Measurements from ENCODE around the gene C6orf62.
"Not testable (repeated sequence)": the region's sequence is repeated elsewhere in the genome, so short reads cannot be mapped to it uniquely, and the experiment has no call there.

The C6orf62 gene

DNA sequence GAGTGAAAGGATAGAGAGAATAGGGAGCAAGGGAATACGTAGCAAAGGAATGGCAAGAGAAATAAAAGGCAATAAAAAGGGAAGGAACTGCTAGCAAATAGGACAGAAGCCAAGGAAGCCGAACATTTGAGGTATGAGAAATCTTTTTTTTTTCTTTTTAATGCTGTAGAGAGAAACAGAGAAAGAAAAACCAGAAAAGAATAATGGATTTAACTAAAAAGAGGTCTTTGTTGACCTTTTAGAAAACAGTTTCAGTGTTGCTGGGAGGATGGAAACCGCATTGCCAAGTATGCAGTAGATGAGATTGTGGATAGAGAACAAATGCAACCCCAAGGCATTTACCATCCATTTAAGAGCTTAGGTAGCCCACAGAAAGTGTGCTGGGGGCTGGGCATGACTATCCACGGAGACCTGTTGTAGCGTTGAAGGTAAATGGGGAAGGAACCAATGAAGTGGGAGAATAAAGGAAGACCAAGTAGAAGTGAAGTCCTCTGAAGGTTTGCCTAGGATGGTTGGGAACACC, 23.3 kb upstream of the C6orf62 start:
- DNase-seq = no peak

DNA sequence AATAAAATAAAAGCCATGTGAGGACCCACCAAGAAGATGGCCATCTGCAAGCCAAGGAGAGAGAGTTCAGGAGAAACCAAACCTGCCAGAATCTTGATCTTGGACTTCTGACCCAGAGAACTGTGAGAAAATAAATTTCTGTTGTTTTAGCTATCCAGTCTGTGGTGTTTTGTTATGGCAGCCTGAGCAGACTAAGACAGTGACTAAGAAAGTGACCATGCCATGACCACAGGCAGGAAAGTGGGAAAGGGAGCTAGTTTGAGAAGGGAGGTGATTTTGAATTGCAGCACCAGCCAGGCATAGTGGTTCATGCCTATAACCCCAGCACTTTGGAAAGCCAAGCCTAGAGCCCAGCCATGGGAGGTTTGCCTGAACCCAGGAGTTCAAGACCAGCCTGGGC, 21.9 kb upstream of the C6orf62 start:
- DNase-seq = no peak

DNA sequence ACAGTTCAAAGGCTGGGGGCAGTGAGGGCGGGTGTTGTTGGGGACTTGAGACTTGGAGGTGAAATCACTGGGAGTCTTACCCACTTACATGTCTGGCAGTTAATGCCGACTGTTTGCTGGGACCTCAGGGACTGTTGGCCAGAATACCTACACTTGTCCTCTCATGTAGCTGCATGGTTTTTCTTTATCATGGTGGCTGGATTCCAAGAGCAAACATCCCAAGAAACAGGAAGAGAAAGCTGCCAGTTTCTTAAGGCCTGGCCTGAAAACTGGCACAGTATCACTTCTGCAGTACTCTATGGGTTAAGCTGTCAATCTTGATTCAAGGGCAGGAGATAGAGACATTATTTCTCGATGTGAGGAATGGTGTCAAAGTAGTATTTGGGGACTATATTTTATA, 19.8 kb upstream of the C6orf62 start:
- no peak for DNase-seq

DNA sequence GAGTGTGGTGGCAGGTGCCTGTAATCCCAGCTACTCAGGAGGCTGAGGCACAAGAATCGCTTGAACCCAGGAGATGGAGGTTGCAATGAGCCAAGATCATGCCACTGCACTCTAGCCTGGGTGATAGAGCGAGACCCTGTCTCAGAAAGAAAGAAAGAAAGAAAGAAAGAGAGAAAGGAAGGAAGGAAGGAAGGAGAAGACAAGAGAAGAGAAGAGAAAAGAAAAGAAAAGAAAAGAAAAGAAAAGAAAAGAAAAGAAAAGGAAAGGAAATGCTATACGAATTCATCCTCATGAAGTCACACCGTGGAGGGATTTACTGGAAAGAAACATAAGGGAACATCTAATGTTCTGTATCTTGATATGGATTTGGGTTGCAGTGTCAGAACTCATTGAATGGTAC, 15.8 kb upstream of the C6orf62 start:
- DNase-seq = not testable (repeated sequence)

DNA sequence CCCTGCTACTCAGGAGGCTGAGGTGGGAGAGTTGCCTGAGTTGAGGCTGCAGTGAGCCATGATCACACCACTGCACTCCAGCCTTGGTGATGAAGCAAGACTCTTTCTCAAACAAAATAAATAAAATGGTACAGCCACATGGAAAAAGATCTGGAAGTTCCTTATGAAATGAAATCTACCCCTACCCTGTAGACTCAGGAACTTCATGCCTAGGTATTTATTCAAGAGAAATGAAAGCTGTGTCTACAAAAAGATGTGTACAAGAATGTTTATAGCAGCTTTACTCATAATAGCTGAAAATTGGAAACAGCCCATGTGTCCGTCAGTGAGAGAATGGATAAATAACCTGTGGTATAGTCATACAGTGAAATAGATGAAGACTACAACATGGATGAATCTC, 15.2 kb upstream of the C6orf62 start:
- no peak for DNase-seq

DNA sequence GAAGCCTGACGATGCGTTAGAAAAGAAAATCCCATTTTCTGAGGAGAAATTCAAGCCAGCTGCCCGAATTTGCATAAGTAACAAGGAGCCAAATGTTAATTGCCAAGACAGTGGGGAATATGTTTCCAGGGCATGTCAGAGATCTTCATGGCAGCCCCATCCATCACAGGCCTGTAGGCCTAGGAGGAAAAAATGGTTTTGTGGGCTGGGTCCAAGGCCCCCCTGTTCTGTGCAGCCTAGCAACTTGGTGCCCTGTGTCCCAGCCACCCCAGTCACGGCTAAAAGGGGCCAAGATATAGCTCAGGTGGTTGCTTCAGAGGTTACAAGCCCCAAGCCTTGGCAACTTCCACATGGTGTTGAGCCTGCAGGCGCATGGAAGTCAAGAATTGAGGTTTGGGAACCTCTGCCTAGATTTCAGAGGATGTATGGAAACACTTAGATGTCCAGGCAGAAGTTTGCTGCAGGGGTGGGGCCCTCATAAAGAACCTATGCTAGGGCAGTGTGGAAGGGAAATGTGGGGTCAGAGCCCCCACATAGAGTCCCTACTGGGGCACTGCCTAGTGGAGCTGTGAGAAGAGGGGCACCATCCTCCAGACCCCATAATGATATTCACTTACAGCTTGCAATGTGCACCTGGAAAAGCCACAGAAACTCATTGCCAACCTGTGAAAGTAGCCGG, 12.6 kb upstream of the C6orf62 start:
- DNase-seq = not testable (repeated sequence)

DNA sequence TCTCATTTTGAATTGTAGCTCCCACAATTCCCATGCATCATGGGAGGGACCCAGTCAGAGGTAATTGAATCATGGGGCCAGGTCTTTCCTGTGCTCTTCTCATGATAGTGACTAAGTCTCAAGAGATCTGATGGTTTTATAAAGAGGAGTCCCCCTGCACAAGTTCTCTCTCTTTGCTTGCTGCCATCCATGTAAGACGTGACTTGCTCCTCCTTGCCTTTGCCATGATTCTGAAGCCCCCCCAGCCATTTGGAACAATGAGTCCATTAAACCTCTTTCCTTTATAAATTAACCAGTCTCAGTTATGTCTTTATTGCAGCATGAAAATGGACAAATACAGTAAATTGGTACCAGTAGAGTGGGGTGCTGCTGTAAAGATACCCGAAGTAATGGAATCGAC, 11.7 kb upstream of the C6orf62 start:
- not testable (repeated sequence) for DNase-seq

DNA sequence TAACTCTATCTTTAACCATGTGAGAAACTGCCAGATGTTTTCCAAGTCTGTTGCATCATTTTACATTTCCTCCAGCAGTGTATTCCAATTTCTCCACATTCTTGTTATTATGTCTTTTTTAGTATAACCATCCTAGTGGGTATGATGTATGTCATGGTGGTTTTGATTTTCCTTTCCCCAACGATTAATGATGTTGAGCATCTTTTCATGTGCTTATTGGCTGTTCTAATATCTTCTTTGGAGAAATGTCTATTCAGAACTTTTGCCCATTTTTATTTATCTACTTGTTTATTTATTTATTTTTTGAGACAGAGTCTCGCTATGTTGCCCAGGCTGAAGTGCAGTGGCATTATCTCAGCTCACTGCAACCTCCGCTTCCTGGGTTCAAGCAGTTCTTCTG, 4.3 kb upstream of the C6orf62 start:
- no peak for DNase-seq

DNA sequence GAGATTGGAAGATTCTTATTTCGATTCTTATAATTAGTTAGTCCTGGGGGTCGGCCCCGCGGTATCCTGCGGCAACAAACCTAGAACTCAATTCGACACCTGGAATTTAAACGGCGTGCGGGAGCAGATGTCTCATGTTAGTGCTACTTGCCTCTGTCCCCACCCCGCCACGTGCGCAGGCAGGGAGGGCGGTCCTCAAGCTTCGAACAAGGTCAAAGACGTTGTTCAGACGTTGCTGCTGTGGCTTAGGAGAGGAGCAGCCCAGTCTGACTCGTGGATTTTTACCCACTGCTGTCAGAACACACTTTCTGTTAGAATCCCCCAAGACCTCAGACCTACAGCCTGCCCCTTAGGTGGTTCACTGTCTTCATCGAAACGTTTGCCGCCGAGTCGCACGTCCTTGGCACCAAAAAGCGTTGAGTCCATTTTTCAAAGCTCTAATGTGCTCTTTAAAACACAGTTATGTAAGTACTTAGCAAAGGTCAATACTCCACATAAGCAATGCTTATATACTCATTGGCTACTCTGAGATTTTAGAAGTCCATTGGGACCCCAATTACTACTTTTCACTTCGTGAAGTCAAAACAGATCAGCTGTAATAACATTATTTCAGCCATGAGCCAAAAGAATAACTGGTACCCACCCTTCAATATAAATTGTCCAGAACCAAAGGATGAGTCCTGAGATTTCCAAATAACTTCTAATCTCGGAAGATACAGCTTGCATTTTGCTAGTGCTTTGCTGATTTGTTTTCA, 2.7 kb upstream of the C6orf62 start:
- DNase-seq = peak in 1 of 2 experiments; percentile 95

DNA sequence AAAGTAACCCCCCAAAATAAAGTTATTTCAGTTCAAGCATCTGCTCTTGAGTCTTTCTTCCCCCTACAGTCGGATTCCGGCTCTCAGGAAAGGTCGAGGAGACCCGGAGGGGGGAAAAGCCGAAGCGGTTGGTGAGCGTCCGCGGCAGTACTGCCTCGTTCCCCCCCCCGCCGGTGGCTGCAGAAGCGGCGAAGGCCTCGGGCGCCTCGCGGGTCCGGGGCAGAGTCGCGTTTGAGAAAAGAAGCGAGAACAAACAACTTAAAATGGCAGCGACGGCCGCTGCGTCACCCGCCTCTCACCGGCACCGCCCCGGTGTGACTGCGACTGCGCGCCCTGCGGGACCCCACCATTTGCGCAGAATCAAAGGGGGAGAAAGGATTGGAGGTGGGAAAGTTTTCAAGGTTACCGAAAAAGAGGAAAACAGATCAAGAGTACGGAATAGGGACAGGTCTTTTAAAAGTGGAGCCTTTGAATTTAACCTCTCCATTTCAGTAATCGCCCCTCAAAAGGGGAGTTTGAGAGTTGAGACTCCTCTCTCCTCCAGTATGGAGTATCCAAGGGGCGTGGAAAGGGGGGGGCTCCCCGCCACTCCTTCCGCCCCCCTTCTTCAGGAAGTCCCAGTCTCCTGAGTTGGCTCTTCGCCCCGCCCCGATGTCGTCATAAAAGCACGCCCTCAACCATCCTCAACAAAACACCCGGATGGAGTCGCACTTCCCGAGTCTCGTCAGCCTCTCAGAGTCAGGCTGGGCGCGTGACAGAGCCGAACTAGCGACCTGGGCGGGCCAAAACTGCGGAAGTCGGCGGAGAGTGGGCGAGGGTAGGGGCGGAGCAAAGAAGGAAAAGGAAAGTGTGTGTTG, 1.9 kb upstream of the C6orf62 start:
- peak; percentile 98 for DNase-seq

DNA sequence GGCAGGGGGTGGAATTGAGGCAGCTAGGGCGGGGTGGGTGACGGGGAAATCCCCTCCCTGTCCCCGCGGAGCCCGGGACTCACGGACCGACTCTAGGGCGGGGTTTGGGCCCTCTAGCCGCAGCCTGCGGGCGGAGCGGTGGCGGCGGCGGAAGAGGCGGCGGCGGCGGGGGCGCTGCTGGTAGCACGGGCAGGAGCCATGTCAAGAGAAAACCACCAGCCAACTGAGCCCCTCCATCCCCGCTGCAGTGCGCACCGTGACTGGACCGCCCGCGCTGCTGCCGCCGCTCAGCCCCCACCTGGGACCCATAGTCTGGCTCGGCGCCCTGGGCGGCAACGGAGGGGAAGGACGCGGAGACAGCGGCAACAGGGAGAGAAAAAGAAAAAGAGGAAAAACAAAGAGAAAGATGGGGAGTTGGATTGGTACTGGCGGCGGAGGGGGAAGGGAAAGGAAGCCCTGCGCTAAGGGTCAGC, 1.2 kb upstream of the C6orf62 start:
- peak in 1 of 2 experiments; percentile 48 for DNase-seq

DNA sequence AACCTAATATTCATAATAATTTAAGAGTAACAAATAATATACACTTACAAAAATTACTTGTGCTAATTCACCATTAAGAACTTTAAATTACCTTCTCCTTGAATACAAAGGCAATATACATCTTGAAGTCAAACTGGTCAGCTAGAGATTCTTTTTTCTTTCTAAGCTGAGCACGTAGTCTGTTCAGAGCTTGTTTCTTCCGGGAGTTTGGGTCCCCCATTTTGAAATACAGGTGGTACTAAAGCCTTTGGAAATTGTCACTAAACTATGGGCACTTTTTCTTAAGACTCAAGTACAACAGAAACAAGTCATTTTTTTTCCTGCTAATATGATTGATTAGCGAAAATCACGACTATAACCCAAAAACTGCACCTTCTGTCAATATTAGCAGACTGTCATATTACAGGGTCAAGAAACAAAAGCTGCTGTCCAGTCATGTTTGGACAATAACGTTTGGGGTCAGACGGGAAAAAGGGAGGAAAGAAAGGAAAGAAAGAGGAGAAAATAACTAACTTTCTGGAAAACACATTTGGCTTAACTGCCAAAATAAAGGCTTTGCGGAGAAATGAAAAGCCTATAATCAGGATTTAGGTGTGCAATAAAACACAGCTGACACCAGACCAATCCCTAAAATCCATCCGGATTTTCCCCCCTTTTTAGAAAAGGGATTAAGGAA, 367 bp downstream of the C6orf62 start:
- peak; percentile 16 to 35 for DNase-seq

DNA sequence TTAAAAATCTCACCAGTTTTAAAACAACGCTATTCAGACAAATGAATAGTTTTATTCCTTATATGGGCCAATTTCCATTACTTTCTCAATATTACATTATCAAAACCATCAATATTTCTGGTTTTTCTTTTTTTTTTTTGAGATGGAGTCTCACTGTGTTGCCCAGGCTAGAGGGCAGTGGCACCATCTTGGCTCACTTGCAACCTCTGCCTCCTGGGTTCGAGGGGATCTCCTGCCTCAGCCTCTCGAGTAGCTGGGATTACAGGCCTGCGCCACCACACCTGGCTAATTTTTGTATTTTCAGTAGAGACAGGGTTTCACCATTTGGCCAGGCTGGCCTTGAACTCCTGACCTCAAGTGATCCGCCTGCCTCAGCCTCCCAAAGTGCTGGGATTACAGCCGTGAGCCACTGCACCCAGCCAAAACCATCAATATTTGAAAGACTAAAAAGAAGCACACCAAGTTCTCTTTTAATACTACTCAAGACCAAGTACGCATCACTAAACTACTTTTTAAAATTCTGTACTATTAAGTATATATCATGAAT, 2.3 kb downstream of the C6orf62 start:
- DNase-seq = not testable (repeated sequence)

DNA sequence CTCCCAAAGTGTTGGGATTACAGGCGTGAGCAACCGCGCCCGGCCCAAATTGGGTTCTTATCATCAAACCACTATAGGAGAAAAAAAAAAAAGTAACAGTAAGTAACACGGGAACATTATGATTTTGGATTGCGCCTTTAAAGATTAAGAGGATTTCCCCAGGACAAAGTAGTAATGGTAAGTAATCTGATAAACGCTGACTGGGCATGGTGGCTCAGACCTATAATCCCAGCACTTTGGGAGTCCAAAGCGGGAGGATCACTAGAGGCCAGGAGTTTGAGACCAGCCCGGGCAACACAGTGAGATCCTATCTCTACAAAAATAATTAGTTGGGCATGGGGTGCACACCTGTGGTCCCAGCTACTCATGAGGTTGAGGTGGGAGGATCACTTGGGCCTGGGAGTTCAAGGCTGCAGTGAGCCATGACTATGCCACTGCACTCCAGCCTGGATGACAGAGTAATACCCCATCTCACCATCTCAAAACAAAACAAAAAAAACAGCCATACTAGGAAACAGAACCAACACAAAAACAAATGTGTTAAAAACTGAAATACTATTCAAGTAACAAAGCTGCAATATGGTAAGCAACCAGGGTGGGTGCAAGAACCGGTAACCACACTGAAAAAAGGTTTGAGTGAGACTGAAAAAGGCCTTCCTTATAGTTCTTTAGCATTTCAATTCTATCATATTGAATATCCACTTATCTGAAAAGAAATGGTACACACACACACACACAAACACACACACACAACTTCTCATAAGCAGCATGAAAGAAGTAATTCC, 8.2 kb downstream of the C6orf62 start:
- DNase-seq = no peak

DNA sequence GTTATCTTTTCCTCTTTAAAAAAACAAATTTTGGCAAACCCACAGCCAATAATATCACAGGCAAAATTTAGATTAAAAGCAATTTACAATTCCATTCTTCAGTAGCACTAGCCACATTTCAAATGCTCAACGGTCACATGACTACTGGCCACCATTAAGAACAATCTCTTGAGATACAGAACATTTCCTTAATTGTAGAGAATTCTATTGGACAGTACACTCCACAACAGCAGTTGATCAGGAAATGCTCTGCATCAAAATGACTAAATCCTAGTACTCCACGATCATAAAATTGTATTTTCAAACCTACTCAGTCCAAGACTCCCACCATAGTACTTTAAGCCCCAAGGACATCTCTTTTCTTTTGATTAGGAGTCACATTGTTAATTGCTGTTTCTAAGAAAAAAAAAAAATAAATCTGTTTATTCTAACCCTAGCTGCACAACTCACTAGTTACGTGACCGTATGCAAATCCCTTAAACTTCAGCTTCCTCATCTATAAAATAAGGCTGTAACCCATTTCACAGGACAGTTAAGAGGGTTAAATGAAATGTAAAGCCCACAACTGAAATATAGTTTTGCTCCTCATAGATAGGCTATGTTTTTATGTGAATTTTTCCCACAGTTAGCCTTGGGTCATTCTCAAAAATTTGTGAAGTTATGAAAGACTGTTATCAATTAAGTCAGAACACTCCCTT, 9.8 kb downstream of the C6orf62 start:
- DNase-seq = no peak

DNA sequence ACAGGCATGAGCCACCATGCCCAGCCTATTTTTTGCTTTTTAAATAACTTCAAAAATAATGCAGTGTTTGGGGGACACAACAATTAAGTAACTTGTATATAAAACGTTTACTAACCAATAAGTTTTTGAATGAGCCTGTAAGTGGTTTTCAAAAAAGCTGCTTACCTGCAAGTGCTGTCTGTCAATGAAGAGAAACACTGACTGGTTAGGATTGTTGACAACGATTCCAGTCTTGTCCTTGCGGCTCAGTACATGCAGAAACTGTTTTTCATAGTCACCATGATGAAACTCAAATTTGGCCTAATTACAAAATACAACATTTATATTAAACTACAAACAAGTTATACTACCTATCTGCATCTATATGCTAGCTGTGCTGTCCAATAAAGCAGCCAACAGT, 10.3 kb downstream of the C6orf62 start:
- no peak for DNase-seq

DNA sequence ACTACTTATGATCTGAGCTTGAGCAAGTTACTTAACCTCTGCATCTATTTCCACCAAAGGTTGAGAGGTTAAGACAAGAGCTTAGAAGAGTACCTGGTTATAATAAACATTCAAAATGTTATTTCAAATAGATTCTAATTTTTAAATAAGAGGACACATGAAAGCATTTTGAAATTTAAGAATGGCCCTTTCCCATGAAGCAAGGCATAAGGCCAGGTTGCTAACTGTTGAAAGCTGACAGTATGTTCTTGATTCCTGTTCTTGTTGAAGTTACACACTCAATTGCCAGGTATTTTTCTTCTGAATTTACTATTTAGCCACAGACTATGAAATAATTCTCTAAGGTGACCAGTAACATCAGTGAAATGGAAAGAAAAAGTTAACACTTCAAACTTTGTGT, 14.5 kb downstream of the C6orf62 start:
- DNase-seq = no peak

DNA sequence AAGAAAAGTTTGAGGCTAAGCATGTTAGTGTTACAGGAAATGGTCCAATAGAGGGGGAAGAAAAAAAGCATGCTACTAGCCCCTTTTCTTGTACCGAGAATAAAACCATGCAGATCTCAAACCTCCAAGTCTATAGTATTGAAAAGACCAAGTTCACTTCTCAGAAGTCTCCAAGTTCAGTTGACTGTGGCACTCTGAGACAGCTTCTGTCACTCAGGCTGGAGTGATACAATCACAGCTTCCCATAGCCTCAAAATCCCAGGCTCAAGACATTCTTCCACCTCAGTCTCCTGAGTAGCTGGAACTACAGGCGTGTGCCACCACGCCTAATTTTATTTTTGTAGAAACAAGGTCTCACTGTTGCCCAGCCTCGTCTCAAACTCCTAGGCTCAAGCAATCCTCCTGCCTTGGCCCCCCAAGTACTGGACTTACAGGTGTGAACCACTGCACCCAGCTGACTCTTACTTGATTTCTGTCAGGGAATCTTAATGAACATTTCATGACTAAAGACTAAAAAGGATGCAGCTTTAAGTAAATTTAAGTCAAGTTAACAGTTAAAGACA, 16.2 kb downstream of the C6orf62 start:
- DNase-seq = no peak

DNA sequence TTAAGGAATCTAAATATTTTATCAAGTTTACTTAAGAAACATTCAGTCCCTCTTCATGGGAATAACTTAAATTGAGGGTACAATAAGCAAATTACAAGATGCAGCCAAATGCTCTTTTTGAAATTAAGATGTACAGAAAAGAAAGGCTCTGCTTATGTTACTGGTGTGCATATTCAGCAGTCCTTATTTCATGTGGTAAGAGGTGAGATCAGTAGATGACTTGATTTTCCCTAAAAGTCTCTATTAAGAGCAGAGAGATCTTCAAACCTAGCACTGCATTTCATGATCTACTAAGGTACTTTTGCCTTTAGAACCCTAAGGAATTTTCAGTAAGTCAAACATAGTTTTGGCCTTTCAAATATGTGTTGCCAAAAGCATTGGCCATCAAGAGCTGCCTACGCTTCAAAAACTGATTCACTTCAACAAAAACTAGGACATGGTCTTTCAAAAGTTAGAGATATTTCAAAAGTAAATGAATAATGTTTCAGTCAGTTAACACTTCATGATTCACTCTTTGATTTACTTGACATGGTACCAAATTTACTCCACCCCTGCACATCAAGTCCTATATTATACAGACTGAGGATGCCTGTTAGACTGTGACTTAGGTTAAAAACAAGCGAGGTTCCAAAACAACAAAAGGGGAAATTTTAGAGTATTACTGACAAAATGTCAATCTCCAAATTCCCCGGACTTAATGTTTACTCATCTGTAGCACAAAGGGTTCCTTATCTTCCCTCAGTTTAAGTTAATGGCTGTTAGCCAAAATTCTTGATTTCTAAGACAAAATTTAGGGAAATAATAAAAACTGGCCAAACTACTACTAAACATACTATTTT, 19.2 kb downstream of the C6orf62 start:
- no peak for DNase-seq

DNA sequence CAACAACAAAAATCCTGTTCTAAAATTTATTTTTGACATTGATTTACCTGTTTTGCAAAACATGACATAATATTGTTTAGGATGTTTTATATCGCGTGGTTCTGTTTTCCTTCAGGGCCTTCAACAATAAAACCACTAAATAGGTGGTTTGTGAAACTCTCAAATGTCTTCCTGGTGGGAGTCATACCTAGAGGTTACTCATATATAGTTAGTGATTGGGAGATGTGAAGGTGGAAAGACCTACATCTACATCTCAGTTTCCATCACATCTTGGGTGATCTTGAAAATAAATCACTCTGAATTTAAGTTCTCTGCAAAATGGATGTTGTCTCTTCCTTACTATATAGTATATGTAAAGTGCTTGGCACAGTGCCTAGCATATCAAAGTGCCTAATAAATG, 22.9 kb downstream of the C6orf62 start:
- DNase-seq = no peak
